Measurements from ENCODE around the gene ATP2A3.

DNA sequence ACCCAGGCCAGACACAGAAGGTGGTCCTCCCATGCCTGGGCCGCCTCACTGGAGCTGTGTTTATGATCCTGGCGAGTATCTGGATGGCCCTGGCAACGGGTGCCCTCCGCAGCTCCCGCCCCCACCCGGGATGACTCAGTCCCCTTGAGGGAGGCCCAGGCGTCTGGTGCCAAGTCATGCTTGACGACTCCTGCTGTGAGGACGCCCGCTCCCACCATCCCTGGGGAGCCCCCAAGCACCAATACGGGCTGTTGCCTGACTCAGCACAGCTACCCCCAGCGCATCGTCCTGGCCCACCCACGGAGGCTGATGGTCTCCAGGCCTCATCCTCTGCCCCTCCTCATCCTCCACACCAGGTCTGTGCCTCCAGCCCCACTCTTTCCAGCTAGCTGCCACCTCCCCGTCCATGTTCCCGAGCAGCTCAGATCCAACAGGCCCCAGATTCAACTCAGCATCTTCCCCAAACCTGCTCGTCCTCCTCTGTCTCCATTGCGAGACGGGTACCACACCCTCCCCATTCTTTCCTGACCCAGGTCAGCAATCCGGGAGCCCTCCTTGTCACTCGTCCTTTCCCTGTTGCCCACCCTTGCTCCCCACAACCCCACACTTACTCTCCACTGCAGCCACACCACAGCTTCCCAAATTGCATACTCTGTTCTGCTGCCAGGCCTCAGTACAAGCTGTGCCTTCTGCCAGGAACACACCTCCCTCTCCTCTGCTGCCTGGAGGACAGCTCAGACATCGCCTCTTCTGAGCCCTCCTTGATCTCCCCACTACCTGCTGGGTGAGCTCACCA, 74.0 kb downstream of the ATP2A3 start:
- TF ChIP-seq, protein P1, sequence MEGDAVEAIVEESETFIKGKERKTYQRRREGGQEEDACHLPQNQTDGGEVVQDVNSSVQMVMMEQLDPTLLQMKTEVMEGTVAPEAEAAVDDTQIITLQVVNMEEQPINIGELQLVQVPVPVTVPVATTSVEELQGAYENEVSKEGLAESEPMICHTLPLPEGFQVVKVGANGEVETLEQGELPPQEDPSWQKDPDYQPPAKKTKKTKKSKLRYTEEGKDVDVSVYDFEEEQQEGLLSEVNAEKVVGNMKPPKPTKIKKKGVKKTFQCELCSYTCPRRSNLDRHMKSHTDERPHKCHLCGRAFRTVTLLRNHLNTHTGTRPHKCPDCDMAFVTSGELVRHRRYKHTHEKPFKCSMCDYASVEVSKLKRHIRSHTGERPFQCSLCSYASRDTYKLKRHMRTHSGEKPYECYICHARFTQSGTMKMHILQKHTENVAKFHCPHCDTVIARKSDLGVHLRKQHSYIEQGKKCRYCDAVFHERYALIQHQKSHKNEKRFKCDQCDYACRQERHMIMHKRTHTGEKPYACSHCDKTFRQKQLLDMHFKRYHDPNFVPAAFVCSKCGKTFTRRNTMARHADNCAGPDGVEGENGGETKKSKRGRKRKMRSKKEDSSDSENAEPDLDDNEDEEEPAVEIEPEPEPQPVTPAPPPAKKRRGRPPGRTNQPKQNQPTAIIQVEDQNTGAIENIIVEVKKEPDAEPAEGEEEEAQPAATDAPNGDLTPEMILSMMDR (IDR thresholded peaks at IDR 0.05) = no peak
- no peak for TF ChIP-seq EP300 (IDR thresholded peaks at IDR 0.05; ENCODE audit: low read depth)

Measured in transverse colon (tissue), 3 donors.